Activated naive CD8-positive, alpha-beta T cell (primary cell): ENCODE measurements around the gene VWA8.

ENCODE experiments used
- H3K27ac Mint-ChIP-seq: one replicate; pipeline ENCODE4 v1.8.0; 2021; ENCODE audit warnings: mixed read lengths
- H3K27me3 Mint-ChIP-seq: one replicate; pipeline ENCODE4 v1.8.0; 2021; ENCODE audit warnings: mixed read lengths
- H3K36me3 Mint-ChIP-seq: one replicate; pipeline ENCODE4 v1.8.0; 2021; ENCODE audit warnings: mixed read lengths
- H3K4me1 Mint-ChIP-seq: one replicate; pipeline ENCODE4 v1.8.0; 2021; ENCODE audit warnings: low read depth, mixed read lengths
- H3K4me3 Mint-ChIP-seq: one replicate; pipeline ENCODE4 v1.8.0; 2021; ENCODE audit warnings: mild to moderate bottlenecking, mixed read lengths
- H3K9me3 Mint-ChIP-seq: one replicate; pipeline ENCODE4 v1.8.0; 2021; ENCODE audit warnings: low read depth, mixed read lengths

VWA8 gene

GRCh38 chr13:41708713-41709112 is 252.2 kb downstream of the VWA8 start:
- H3K36me3 Mint-ChIP-seq, result peaks cover 16% of the 10 kb centered on the region
- no peak overlapping the region for H3K4me3 Mint-ChIP-seq
- H3K27ac Mint-ChIP-seq, result no peak overlapping the region
- no peaks in the 10 kb centered on the region for H3K9me3 Mint-ChIP-seq
- no peaks in the 10 kb centered on the region for H3K27me3 Mint-ChIP-seq
- peaks cover 1% of the 10 kb centered on the region for H3K4me1 Mint-ChIP-seq

DNA sequence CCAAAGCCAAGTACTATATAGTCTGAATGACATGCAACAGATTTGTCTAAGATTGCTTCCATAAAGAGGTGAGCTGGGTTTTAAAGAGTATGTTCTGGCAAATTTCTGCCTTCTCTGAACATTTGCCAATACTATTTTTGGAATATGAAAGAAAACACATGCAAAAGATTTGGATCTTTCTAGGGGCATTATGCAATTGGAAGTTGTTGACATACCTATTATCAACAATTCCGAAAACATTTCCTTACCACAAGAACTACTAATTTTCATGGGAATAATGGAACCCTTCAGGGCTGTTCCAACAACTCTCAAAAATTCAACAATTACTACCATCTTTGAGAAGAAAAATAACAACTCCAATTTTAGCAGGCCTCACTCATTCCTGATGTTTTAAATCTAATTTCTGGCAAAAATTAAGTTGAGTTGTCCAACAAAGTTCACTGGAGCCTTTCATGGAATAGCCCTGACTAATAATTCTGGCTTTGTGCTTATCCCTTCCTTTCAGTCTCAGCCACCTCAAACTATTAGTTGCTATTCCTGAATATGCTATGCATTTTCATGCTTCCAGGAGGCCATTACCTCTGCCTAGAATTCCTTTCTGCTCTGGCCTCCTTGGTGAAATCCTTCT is 253.6 kb downstream of the VWA8 start:
- no peak overlapping the region for H3K27ac Mint-ChIP-seq
- H3K4me1 Mint-ChIP-seq, result peaks cover 1% of the 10 kb centered on the region
- H3K27me3 Mint-ChIP-seq, result no peaks in the 10 kb centered on the region
- peaks cover 14% of the 10 kb centered on the region for H3K36me3 Mint-ChIP-seq
- no peak overlapping the region for H3K4me3 Mint-ChIP-seq
- H3K9me3 Mint-ChIP-seq, result no peaks in the 10 kb centered on the region

- Mint-ChIP-seq H3K36me3 (peaks cover 13% of the 10 kb centered on the region), H3K9me3 (no peaks in the 10 kb centered on the region), H3K27ac (no peak overlapping the region), H3K4me1 (peaks cover 1% of the 10 kb centered on the region), H3K4me3 (no peak overlapping the region), H3K27me3 (no peaks in the 10 kb centered on the region)
Observed at GRCh38 chr13:41706152-41706551, 254.8 kb downstream of the VWA8 start.

DNA sequence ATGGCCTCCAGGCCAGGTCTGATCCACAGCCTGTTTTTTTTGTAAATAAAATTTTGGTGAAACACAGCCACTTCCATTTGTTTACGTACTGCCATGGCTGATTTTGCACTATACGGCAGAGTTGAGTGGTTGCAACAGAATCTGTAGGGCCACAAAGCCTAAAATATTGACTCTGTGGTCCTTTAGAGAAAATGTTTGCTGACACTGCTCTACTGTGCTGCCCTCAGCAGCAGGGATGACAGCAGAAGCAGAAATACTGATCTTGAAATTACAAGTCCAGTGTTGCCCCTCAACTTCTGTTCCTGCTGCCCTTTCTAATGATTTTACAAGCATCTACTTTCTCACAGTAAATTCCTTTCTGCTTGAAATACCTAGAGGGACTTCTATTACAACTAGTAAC is 258.4 kb downstream of the VWA8 start:
- H3K4me3 Mint-ChIP-seq, result no peak overlapping the region
- no peak overlapping the region for H3K27ac Mint-ChIP-seq
- H3K4me1 Mint-ChIP-seq, result peaks cover 1% of the 10 kb centered on the region
- peaks cover 15% of the 10 kb centered on the region for H3K36me3 Mint-ChIP-seq
- H3K9me3 Mint-ChIP-seq, result no peaks in the 10 kb centered on the region
- no peaks in the 10 kb centered on the region for H3K27me3 Mint-ChIP-seq

DNA sequence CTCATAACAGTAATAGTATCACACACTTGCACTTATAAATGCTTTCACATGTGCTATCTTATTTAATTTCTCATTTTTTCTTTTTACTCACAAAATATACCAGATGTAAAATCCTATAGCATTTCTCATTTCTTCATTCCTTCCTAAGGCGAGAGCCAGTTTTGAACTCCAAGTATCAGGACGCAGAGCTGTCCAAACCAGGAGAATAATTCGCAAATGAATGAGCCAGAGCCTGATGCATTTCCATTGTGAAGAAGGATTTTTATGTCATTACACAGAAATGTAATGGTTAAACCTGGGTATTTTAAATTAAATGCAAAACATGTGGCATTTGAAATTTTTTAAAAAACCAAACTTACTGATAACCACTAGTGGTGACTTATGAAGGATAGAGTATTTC is 259.2 kb downstream of the VWA8 start:
- Mint-ChIP-seq H3K9me3 (no peaks in the 10 kb centered on the region), H3K27ac (no peak overlapping the region), H3K4me1 (peaks cover 1% of the 10 kb centered on the region), H3K4me3 (no peak overlapping the region), H3K27me3 (no peaks in the 10 kb centered on the region), H3K36me3 (peaks cover 15% of the 10 kb centered on the region)

DNA sequence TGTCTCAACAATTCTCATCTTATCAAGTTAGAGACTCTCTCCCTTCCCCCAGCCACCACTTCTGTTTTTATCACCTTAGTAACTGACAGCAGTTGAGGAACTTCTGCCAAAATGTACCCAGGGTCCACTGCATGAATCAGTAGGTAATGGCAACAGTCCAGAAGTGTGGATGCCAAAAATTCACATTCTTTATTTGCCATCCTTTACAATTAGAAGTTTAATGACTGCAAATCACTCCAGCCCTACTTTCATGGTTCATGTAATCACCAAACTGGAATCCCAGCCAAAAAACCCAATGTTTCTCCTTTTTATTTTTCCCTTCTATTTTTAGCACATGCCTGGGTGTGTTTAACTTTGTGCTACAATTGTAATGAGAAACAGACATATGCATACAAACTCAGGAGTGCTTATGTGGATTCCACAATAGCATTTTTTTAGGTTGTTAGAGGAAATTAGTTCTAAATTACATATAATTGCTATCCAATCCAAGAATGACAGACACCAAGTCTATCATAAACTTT is 260.1 kb downstream of the VWA8 start:
- no peaks in the 10 kb centered on the region for H3K4me1 Mint-ChIP-seq
- H3K9me3 Mint-ChIP-seq, result no peaks in the 10 kb centered on the region
- no peak overlapping the region for H3K27ac Mint-ChIP-seq
- H3K27me3 Mint-ChIP-seq, result no peaks in the 10 kb centered on the region
- no peak overlapping the region for H3K4me3 Mint-ChIP-seq
- peaks cover 15% of the 10 kb centered on the region for H3K36me3 Mint-ChIP-seq

DNA sequence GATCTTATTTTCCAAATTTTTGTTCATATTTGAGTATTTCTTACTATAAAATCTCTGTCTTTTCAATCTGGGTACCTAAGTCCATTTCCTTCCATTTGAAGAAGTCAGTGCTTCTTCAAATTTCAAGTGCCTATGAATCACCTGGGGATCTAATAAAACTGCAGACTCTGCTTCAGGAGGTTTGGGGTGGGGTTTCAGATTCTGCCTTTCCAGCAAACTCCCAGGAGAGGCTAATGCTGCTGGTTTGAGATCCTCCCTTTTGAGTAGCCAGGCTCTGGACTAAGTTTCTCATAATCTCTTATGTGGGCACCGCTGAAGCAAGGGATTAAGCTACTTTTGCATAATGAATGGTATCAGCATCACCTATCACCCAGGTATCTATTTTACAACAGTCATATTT is 261.1 kb downstream of the VWA8 start:
- Mint-ChIP-seq H3K27me3 (no peaks in the 10 kb centered on the region), H3K4me1 (peaks cover 2% of the 10 kb centered on the region), H3K4me3 (no peak overlapping the region), H3K9me3 (no peaks in the 10 kb centered on the region), H3K36me3 (peaks cover 11% of the 10 kb centered on the region), H3K27ac (no peak overlapping the region)

DNA sequence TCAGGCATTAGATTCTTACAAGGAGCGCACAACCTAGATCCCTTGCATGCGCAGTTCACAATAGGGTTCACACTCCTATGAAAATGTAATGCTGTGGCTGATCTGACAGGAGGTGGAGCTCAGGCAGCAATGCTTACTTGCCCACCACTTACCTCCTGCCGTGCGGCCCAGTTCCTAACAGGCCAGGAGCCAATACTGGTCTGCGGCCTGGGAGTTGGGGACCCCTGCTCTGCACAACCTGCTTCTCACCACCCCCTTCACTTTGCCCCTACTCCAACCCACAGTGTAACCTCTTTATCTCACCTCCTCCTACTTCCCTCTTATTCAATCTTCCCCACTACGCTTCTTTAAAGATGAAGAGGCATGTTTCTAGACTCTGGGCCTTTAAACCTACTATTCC is 263.3 kb downstream of the VWA8 start:
- Mint-ChIP-seq H3K9me3 (no peaks in the 10 kb centered on the region), H3K4me1 (peaks cover 3% of the 10 kb centered on the region), H3K27me3 (no peaks in the 10 kb centered on the region), H3K36me3 (peaks cover 11% of the 10 kb centered on the region), H3K27ac (no peak overlapping the region), H3K4me3 (no peak overlapping the region)

GRCh38 chr13:41696163-41697003 is 264.5 kb downstream of the VWA8 start:
- Mint-ChIP-seq H3K9me3 (no peaks in the 10 kb centered on the region), H3K4me1 (peaks cover 3% of the 10 kb centered on the region), H3K27me3 (no peaks in the 10 kb centered on the region), H3K27ac (no peak overlapping the region), H3K4me3 (no peak overlapping the region), H3K36me3 (peaks cover 11% of the 10 kb centered on the region)

DNA sequence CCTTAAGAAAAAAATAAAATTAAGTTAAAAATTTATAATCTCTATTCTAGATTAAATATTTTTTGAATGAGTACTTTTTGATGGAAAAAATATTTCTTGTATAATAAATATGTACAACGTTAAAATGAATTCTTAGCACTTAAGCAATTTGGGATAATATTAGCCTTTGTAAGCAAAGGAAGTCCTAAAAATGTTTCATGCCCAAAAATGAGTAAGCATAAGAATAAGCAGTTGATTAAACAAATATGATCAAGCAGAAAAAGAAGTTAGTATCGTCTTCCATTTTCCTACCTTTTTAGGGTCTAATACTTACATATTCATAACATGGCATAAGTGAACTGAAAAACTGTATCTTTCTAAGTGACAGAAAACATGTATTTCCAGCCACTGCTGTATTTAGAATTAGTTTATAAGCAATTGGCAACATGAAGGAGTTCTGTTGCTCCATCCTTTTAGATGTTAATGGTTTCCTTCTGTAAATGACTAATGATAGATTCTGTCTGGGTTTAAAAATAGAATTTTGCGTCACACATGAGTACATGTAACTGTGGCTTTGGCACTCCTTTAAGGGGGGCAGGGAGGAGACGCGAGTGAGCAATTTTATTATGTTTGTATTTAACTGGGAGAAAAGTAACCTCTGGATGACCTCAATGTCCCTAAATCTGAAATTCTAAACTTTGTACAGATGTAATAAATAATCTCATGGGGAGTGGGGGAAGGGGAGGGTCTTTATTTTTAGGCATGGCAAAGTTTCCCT is 266.2 kb downstream of the VWA8 start:
- Mint-ChIP-seq H3K27ac (no peak overlapping the region), H3K36me3 (peaks cover 25% of the 10 kb centered on the region), H3K27me3 (no peaks in the 10 kb centered on the region)

DNA sequence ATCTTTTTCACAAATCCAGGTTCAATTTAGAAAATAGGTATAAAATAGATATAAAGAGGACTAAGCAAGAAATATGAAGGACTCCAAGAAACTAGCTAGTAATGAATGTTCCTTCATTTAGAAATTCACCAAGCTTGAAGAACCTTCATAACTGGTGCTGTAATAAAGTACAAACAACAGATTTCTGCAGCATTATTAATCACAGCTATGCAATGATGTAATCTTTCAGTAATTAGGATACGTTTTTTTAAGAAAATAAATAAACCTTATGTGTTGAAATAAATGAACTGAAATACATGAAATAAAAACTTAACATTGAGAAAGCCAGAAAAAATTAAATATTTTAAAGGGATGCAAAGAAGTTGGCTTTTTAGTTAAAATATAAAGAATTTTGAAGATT is 267.5 kb downstream of the VWA8 start:
- H3K4me1 Mint-ChIP-seq, result peaks cover 3% of the 10 kb centered on the region
- no peak overlapping the region for H3K27ac Mint-ChIP-seq
- H3K27me3 Mint-ChIP-seq, result no peaks in the 10 kb centered on the region
- peaks cover 25% of the 10 kb centered on the region for H3K36me3 Mint-ChIP-seq
- H3K4me3 Mint-ChIP-seq, result no peak overlapping the region
- no peaks in the 10 kb centered on the region for H3K9me3 Mint-ChIP-seq

More for the DNA sequence above, 266.2 kb downstream of the VWA8 start:
- H3K4me3 Mint-ChIP-seq, result no peak overlapping the region
- peaks cover 3% of the 10 kb centered on the region for H3K4me1 Mint-ChIP-seq
- H3K9me3 Mint-ChIP-seq, result no peaks in the 10 kb centered on the region

GRCh38 chr13:41691274-41691673 is 269.6 kb downstream of the VWA8 start:
- H3K9me3 Mint-ChIP-seq, result no peaks in the 10 kb centered on the region
- H3K4me3 Mint-ChIP-seq, result no peak overlapping the region
- H3K36me3 Mint-ChIP-seq, result peaks cover 23% of the 10 kb centered on the region
- no peak overlapping the region for H3K27ac Mint-ChIP-seq
- no peaks in the 10 kb centered on the region for H3K27me3 Mint-ChIP-seq
- H3K4me1 Mint-ChIP-seq, result peaks cover 3% of the 10 kb centered on the region

GRCh38 chr13:41682766-41683165 is 278.1 kb downstream of the VWA8 start:
- H3K27me3 Mint-ChIP-seq, result no peaks in the 10 kb centered on the region
- H3K4me3 Mint-ChIP-seq, result no peak overlapping the region
- peaks cover 27% of the 10 kb centered on the region for H3K36me3 Mint-ChIP-seq
- no peaks in the 10 kb centered on the region for H3K9me3 Mint-ChIP-seq
- no peak overlapping the region for H3K27ac Mint-ChIP-seq
- peaks cover 25% of the 10 kb centered on the region for H3K4me1 Mint-ChIP-seq

- no peak overlapping the region for H3K4me3 Mint-ChIP-seq
- H3K27ac Mint-ChIP-seq, result no peak overlapping the region
- H3K36me3 Mint-ChIP-seq, result peaks cover 30% of the 10 kb centered on the region
- peaks cover 25% of the 10 kb centered on the region for H3K4me1 Mint-ChIP-seq
- no peaks in the 10 kb centered on the region for H3K27me3 Mint-ChIP-seq
- H3K9me3 Mint-ChIP-seq, result no peaks in the 10 kb centered on the region
Observed at GRCh38 chr13:41682001-41682400, 278.9 kb downstream of the VWA8 start.

- H3K4me3 Mint-ChIP-seq, result no peak overlapping the region
- peaks cover 25% of the 10 kb centered on the region for H3K4me1 Mint-ChIP-seq
- H3K27me3 Mint-ChIP-seq, result no peaks in the 10 kb centered on the region
- H3K9me3 Mint-ChIP-seq, result no peaks in the 10 kb centered on the region
- peaks cover 31% of the 10 kb centered on the region for H3K36me3 Mint-ChIP-seq
- H3K27ac Mint-ChIP-seq, result no peak overlapping the region
Observed at GRCh38 chr13:41681587-41681986, 279.3 kb downstream of the VWA8 start.
